HepG2 (cell line): ENCODE data around the gene PEAK3. TPM values are rescaled to one million over a fixed set of nuclear protein-coding genes. Genes with fewer than 3 reads are reported as not detected.

Experiments used
- ATAC-seq: fragments of 200-7000 bp; cut with Tn5 transposase; 3 replicates; pipeline ENCODE4 v1.9.1; 2020; ENCODE audit warnings: mild to moderate bottlenecking, moderate library complexity
- BruUV-seq: library from RNA; stranded (reverse); fragments of 400-500 nt; replicated peaks from 2 replicates; lab custom pipeline; 2021; lab: Mats Ljungman, UMichigan
- CTCF ChIA-PET: fragments of 300-600 bp; formaldehyde crosslinking; extraction: SDS; loops from one replicate; lab custom pipeline; 2021; ENCODE audit warnings: low total read pairs, inconsistent platforms, low intra/inter-chr PET ratio; lab: Yijun Ruan, JAX
- POLR2A ChIA-PET: fragments of 350-600 bp; sonication (Branson Sonifier 250); formaldehyde crosslinking; loops from one replicate; lab custom pipeline; 2020; ENCODE audit warnings: antibody characterized with exemption, inconsistent platforms; lab: Yijun Ruan, JAX
- DNase-seq: peaks from one replicate; pipeline ENCODE4 v3.0.0-alpha.2; 2015; ENCODE audit warnings: low spot score
- FAIRE-seq: peaks from 3 replicates; lab custom pipeline; 2011; peaks lifted over from hg19 to GRCh38; lab: Jason Lieb, UNC
- H2AFZ ChIP-seq: one replicate; pipeline ENCODE4 v1.6.1; 2011; ENCODE audit warnings: low read length, inconsistent platforms
- H3K27ac ChIP-seq: fragments of 300-600 bp; 3 replicates; pipeline ENCODE4 v1.8.0; 2011; ENCODE audit warnings: mixed run types, mild to moderate bottlenecking, mixed read lengths, low read length, inconsistent platforms; ENCODE audit not compliant: insufficient read depth; ENCODE audit errors: extremely low read length
- H3K27me3 ChIP-seq, 2 experiments: fragments of 200-600 bp in 1 of 2; 2 replicates in 1 of 2; 3 replicates in 1 of 2; pipeline versions ENCODE4 v1.6.0 to v1.8.0; 2011; ENCODE audit warnings: low read length in 2 of 2, mild to moderate bottlenecking in 2 of 2, moderate library complexity in 2 of 2, inconsistent platforms in 1 of 2; ENCODE audit not compliant: insufficient read depth in 2 of 2, control insufficient read depth in 1 of 2
- H3K36me3 ChIP-seq, 2 experiments: fragments of 200-600 bp in 1 of 2; replicated peaks in 1 of 2; 2 replicates in 1 of 2; 3 replicates in 1 of 2; pipeline versions ENCODE4 v1.5.1 to v1.8.0; 2011; ENCODE audit warnings: low read length in 2 of 2, inconsistent platforms in 1 of 2; ENCODE audit not compliant: insufficient read depth in 2 of 2, control insufficient read depth in 1 of 2
- H3K4me1 ChIP-seq: 2 replicates; pipeline ENCODE4 v1.5.1; 2012; ENCODE audit warnings: low read length, inconsistent platforms; ENCODE audit not compliant: insufficient read depth
- H3K4me2 ChIP-seq: 2 replicates; pipeline ENCODE4 v1.6.0; 2011; ENCODE audit warnings: low read depth, low read length, inconsistent platforms
- H3K4me3 ChIP-seq, 3 experiments: fragments of 200-600 bp in 1 of 3; sonication (generic), shearing (Covaris generic) in 1 of 3; replicated peaks in 1 of 3; 2 replicates each; pipeline ENCODE4 v1.5.1; 2011 to 2016; ENCODE audit warnings: low read length in 3 of 3, inconsistent platforms in 2 of 3, low read depth in 2 of 3, mild to moderate bottlenecking in 2 of 3, control low read depth in 1 of 3, mixed read lengths in 1 of 3; ENCODE audit not compliant: insufficient read depth in 1 of 3
- H3K79me2 ChIP-seq: one replicate; pipeline ENCODE4 v1.6.1; 2011; ENCODE audit warnings: low read length, inconsistent platforms; ENCODE audit not compliant: insufficient read depth
- H3K9ac ChIP-seq: 2 replicates; pipeline ENCODE4 v1.6.0; 2011; ENCODE audit warnings: mild to moderate bottlenecking, low read depth, low read length, inconsistent platforms; ENCODE audit not compliant: insufficient read depth
- H3K9me3 ChIP-seq: 2 replicates; pipeline ENCODE4 v1.5.1; 2012; ENCODE audit warnings: mild to moderate bottlenecking, low read length
- H4K20me1 ChIP-seq: 2 replicates; pipeline ENCODE4 v1.6.0; 2011; ENCODE audit warnings: inconsistent platforms, mild to moderate bottlenecking, low read length, moderate library complexity; ENCODE audit not compliant: insufficient read depth
- FOXP1 ChIP-seq, 2 experiments: fragments of 450-650 bp in 1 of 2; IDR thresholded peaks; 2 replicates each; pipeline ENCODE4 v1.6.1; 2017 to 2018; ENCODE audit warnings: antibody characterized with exemption in 1 of 2
- KDM4B ChIP-seq: sonication (generic); formaldehyde crosslinking; IDR thresholded peaks from 2 replicates; pipeline ENCODE4 v1.4.0; 2020; ENCODE audit warnings: missing genetic modification reagents
- RBFOX2 ChIP-seq: fragments of 200-400 bp; formaldehyde crosslinking; IDR thresholded peaks from 2 replicates; pipeline ENCODE4 v1.6.1; 2017; ENCODE audit warnings: low read depth, mild to moderate bottlenecking, low read length
- ZNF737 ChIP-seq: sonication (generic); formaldehyde crosslinking; IDR thresholded peaks from 2 replicates; pipeline ENCODE4 v1.5.0; 2020; ENCODE audit warnings: missing genetic modification reagents, mild to moderate bottlenecking, borderline replicate concordance
- WGBS: methylation state at CpG from one replicate; pipeline ENCODE4 v1.1.6; 2017; ENCODE audit warnings: low lambda C conversion rate; 5-methylcytosine and 5-hydroxymethylcytosine counted together
- in situ Hi-C: cut with HindIII; loops from 2 replicates; pipeline ENCODE4 v1.10.0; 2017; ENCODE audit warnings: low pct_unique_long_range_greater_than_20kb; ENCODE audit not compliant: extremely low pct_ligation_motif_present
- intact Hi-C: fragments of 100-400 bp; cut with micrococcal nuclease; formaldehyde crosslinking; loops from one replicate; pipeline ENCODE4 v1.10.0; 2022; ENCODE audit not compliant: unreplicated experiment
- polyA plus RNA-seq, 8 experiments: library from polyadenylated mRNA; depleted of rRNA in 3 of 8; stranded (reverse) in 7 of 8; unstranded in 1 of 8; fragments of >200 nt; fragmentation: Illumina TruSeq in 4 of 8; extraction: Trizol in 4 of 8; gene quantifications; 2 replicates each; pipeline versions ENCODE4 v1.2.1 to v1.2.3, GENCODE V29; 2011 to 2016; ENCODE audit warnings: low read depth in 4 of 8, missing spikeins in 1 of 8, mixed read lengths in 1 of 8; ENCODE audit not compliant: insufficient read depth in 1 of 8
- total RNA-seq, 5 experiments: library from RNA; depleted of rRNA; stranded (reverse); fragments of >200 nt; fragmentation: Illumina TruSeq; extraction: Trizol; gene quantifications; 2 replicates each; pipeline ENCODE4 v1.2.3, GENCODE V29; 2016; ENCODE audit warnings: low read depth in 1 of 5
- TF ChIP-seq, protein P1 (sequence below): sonication (generic); formaldehyde crosslinking; IDR thresholded peaks from 2 replicates; pipeline ENCODE4 v1.4.0; 2020; ENCODE audit warnings: missing genetic modification reagents

Gene PEAK3
- total and polyA plus RNA-seq, 2 of the 13 experiments (the other 11 are each of a cell fraction or from before 2014, with no cell fraction given), result not detected

DNA sequence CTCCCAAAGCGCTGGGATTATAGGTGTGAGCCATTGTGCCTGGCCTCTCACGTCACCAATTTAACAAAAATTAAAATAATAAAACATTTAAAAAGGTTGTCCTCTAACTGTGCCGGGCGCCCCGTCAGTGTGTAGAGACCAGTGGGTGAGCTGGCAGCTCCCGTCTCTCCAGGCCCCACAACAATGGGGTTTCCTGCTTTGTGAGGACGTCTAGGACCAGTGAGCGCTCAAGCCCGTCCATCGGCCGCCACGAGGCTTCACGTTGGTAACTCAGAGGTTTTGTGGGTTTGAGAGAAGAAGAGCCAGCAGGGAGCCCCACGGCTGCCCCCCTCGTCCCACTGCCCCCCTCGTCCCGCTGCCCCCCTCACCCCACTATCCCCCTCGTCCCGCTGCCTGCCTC is 41.7 kb upstream of the PEAK3 start (continued):
- TF ChIP-seq, protein P1, sequence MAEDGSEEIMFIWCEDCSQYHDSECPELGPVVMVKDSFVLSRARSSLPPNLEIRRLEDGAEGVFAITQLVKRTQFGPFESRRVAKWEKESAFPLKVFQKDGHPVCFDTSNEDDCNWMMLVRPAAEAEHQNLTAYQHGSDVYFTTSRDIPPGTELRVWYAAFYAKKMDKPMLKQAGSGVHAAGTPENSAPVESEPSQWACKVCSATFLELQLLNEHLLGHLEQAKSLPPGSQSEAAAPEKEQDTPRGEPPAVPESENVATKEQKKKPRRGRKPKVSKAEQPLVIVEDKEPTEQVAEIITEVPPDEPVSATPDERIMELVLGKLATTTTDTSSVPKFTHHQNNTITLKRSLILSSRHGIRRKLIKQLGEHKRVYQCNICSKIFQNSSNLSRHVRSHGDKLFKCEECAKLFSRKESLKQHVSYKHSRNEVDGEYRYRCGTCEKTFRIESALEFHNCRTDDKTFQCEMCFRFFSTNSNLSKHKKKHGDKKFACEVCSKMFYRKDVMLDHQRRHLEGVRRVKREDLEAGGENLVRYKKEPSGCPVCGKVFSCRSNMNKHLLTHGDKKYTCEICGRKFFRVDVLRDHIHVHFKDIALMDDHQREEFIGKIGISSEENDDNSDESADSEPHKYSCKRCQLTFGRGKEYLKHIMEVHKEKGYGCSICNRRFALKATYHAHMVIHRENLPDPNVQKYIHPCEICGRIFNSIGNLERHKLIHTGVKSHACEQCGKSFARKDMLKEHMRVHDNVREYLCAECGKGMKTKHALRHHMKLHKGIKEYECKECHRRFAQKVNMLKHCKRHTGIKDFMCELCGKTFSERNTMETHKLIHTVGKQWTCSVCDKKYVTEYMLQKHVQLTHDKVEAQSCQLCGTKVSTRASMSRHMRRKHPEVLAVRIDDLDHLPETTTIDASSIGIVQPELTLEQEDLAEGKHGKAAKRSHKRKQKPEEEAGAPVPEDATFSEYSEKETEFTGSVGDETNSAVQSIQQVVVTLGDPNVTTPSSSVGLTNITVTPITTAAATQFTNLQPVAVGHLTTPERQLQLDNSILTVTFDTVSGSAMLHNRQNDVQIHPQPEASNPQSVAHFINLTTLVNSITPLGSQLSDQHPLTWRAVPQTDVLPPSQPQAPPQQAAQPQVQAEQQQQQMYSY, result no peak
- TF ChIP-seq ZNF737 (CRISPR knock-in tag) (no peak), FOXP1 (IDR thresholded peaks at IDR 0.05) (no peak), FOXP1 (CRISPR knock-in tag; IDR thresholded peaks at IDR 0.05) (no peak)
- TF ChIP-seq, all 625 proteins: peak for 0

DNA sequence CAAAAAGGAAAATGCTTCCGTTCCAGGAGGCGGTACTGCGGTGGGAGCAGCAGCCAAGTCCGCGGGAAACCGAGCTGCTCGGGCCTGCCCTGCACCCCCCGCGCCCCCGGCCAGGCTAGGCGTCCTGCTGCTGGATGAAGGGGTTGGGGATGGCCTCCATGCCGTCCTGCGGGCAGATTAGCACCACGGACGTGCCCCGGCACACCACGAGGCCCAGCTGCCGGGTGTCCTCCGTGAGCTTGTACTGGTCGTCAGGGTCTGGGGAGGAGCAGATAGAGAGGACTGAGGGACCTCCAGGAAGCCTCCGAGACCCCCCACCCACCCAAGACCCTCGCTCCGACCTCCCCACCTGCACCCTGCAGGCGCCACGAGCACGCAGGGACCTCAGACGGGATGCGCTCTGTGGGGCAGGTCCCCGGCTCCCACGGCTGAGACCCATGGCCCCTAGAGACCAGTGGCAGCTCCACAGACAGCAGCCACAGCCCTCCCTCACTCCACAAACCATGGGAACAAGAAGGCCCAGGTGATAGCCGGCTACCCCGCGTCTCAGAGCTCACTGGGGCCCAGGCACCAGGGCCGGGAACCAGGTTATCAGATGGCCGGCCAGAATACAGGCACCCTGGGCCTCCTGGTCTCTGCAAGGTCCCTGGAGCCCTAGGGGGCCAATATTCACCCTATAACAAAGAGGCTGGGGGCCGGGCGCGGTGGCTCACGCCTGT is 39.7 kb upstream of the PEAK3 start:
- Histone ChIP-seq H3K27me3 (0 out of 5 replicates have a peak, but pooled peaks cover 0 to 3% of the 10 kb centered on the region in 2 experiments), H3K4me2 (no peak overlapping the region), H3K79me2 (peaks cover under 1% of the 10 kb centered on the region)
- no TSS peak for BruUV-seq
- in situ Hi-C loops (no loop called here), intact Hi-C loops (no loop called here)
- DNase-seq, result no peak
- no peak for TF ChIP-seq KDM4B
- peak; percentile 30; the same call in 1 of the 2 replicates for TF ChIP-seq RBFOX2
- TF ChIP-seq, all 625 proteins: peak for 1
- Histone ChIP-seq H3K9ac (no peak overlapping the region), H4K20me1 (no peaks in the 10 kb centered on the region), H3K4me3 (no peak overlapping the region), H3K36me3 (peaks cover 7 to 33% of the 10 kb centered on the region in 2 experiments; a peak in 4 of 5 replicates), H2AFZ (no peak overlapping the region), H3K27ac (no peak overlapping the region), H3K4me1 (peaks cover 16% of the 10 kb centered on the region), H3K9me3 (no peaks in the 10 kb centered on the region)
- ChIA-PET POLR2A (interaction anchor here (0.8 kb wide), 1 partner anchor 170 kb away, joined by 3 read pairs; the partner anchor contains the start of gene AP3D1), CTCF (no interaction called here)
- no peak for ATAC-seq
- FAIRE-seq, result no peak
- 98% methylated on average over 15 of the region's 39 CpGs for WGBS
